MM.1S (cell line): ENCODE measurements around the gene LRMDA.

Source experiments
- CTCF ChIP-seq: fragments of 300-600 bp; sonication (generic); IDR thresholded peaks from 2 replicates; pipeline ENCODE4 v1.5.1; 2016; ENCODE audit warnings: antibody characterized with exemption, low read length, mixed read lengths
- EZH2 ChIP-seq: fragments of 300-600 bp; sonication (generic); optimal IDR thresholded peaks from 2 replicates; pipeline ENCODE3; 2017; ENCODE audit warnings: low read depth, mild to moderate bottlenecking, antibody characterized with exemption, low read length, mixed read lengths
- EZH2phosphoT487 ChIP-seq: fragments of 300-600 bp; sonication (generic); IDR thresholded peaks from 2 replicates; pipeline ENCODE4 v1.6.1; 2018; ENCODE audit warnings: antibody characterized with exemption, low read length

GRCh38 chr10:75738924-75739323 is 307.5 kb downstream of the LRMDA start:
- TF ChIP-seq CTCF (no peak), EZH2 (no peak), EZH2phosphoT487 (no peak)
